Keratinocyte (primary cell): ENCODE measurements around the gene GBP7.
"Not testable (repeated sequence)": the region's sequence is repeated elsewhere in the genome, so short reads cannot be mapped to it uniquely, and the experiment has no call there.

ENCODE experiments used
- EZH2 ChIP-seq: IDR thresholded peaks from one replicate; pipeline ENCODE4 v1.6.1; 2012; ENCODE audit warnings: inconsistent platforms, mild to moderate bottlenecking, low read length, moderate library complexity
- TF ChIP-seq, protein P1 (sequence below), 3 experiments: IDR thresholded peaks in 1 of 3; conservative IDR thresholded peaks in 1 of 3; optimal IDR thresholded peaks in 1 of 3; 2 replicates in 2 of 3; 3 replicates in 1 of 3; pipeline versions ENCODE3 to v1.5.1; 2011; ENCODE audit warnings: low read length in 3 of 3, mild to moderate bottlenecking in 3 of 3, moderate library complexity in 2 of 3, control low read depth in 1 of 3, inconsistent platforms in 1 of 3; ENCODE audit not compliant: insufficient read depth in 2 of 3; ENCODE audit errors: extremely low read depth in 1 of 3

- TF ChIP-seq, protein P1, sequence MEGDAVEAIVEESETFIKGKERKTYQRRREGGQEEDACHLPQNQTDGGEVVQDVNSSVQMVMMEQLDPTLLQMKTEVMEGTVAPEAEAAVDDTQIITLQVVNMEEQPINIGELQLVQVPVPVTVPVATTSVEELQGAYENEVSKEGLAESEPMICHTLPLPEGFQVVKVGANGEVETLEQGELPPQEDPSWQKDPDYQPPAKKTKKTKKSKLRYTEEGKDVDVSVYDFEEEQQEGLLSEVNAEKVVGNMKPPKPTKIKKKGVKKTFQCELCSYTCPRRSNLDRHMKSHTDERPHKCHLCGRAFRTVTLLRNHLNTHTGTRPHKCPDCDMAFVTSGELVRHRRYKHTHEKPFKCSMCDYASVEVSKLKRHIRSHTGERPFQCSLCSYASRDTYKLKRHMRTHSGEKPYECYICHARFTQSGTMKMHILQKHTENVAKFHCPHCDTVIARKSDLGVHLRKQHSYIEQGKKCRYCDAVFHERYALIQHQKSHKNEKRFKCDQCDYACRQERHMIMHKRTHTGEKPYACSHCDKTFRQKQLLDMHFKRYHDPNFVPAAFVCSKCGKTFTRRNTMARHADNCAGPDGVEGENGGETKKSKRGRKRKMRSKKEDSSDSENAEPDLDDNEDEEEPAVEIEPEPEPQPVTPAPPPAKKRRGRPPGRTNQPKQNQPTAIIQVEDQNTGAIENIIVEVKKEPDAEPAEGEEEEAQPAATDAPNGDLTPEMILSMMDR (optimal IDR thresholded peaks at IDR 0.05 in 1 of 3, IDR thresholded peaks at IDR 0.05 in 1 of 3, conservative IDR thresholded peaks at IDR 0.05 in 1 of 3; ENCODE audit: extremely low read depth in 1 of 3, insufficient read depth in 2 of 3, low read length in 3 of 3): not testable (repeated sequence)
- not testable (repeated sequence) for TF ChIP-seq EZH2
These were observed 47.8 kb downstream of the GBP7 start for GRCh38 chr1:89128003-89128458.
